ENCODE measurements around the gene KIF5B. TPM values are rescaled to one million over a fixed set of nuclear protein-coding genes. Genes with fewer than 3 reads are reported as not detected.
"Not testable (repeated sequence)": the region's sequence is repeated elsewhere in the genome, so short reads cannot be mapped to it uniquely, and the experiment has no call there.

KIF5B gene
- polyA plus RNA-seq, 1 experiment, result 84.0 TPM

DNA sequence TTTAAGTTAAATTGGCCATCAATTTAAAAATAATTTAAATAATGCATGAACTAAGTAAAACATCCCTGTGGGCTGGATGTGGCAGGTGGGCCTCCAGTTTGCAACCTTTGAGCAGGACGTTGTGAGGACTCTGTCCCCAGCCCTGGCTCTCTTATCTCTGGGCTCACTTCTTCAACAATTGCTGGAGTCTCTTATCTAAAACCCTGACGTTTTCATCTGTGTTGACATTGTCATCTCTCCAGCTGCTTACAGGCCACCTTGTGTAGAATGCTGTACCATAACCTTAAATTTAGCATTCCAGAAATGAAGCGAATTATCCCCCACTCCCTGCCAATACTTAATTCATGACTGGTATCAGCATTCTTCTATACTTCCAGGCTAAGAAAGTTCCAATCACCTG is 3.2 kb upstream of the KIF5B start:
- TF ChIP-seq, protein P1, sequence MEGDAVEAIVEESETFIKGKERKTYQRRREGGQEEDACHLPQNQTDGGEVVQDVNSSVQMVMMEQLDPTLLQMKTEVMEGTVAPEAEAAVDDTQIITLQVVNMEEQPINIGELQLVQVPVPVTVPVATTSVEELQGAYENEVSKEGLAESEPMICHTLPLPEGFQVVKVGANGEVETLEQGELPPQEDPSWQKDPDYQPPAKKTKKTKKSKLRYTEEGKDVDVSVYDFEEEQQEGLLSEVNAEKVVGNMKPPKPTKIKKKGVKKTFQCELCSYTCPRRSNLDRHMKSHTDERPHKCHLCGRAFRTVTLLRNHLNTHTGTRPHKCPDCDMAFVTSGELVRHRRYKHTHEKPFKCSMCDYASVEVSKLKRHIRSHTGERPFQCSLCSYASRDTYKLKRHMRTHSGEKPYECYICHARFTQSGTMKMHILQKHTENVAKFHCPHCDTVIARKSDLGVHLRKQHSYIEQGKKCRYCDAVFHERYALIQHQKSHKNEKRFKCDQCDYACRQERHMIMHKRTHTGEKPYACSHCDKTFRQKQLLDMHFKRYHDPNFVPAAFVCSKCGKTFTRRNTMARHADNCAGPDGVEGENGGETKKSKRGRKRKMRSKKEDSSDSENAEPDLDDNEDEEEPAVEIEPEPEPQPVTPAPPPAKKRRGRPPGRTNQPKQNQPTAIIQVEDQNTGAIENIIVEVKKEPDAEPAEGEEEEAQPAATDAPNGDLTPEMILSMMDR (IDR thresholded peaks at IDR 0.05; ENCODE audit: low read depth, low read length), result no peak
- ChIA-PET POLR2A (no interaction called here), CTCF (no interaction called here)
- Histone ChIP-seq H3K27me3 (ENCODE audit: control insufficient read depth, insufficient read depth, low read length) (no peaks in the 10 kb centered on the region), H3K9me3 (ENCODE audit: control insufficient read depth, insufficient read depth, low read length) (peaks cover 5% of the 10 kb centered on the region; the same call in 1 of the 2 replicates), H3K27ac (ENCODE audit: low read depth, low read length) (no peak overlapping the region), H3K4me3 (ENCODE audit: low read depth, low read length) (no peak overlapping the region)
- DNase-seq (ENCODE audit: low read depth, low spot score), result no peak

DNA sequence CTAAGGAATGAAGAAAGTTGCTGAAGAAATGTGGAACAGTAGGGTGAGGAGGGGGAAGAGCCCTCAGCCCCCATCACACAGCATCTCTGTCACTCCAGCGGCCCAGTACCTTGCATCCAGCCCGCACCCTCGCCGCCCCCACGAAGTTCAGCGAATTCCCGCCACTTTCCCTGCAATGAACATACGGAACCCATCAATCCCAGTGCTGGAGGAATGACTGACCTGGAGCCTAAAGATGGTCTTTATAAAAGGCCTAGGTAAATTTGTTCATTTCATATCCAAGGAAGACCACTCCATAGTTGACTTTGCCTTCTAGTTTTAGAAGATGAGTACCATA is 779 bp upstream of the KIF5B start:
- peak overlapping the region; percentile 83 for H3K4me3 ChIP-seq (ENCODE audit: low read depth, low read length)
- TF ChIP-seq, protein P1 (IDR thresholded peaks at IDR 0.05; ENCODE audit: low read depth, low read length), result no peak
- ChIA-PET CTCF (interaction anchor here (0.7 to 1.1 kb wide), 2 partner anchors 42 to 134 kb away, joined by 3 to 4 read pairs; no protein-coding TSS in a partner anchor), POLR2A (no interaction called here)
- H3K27ac ChIP-seq (ENCODE audit: low read depth, low read length), result no peak overlapping the region
- no peaks in the 10 kb centered on the region for H3K27me3 ChIP-seq (ENCODE audit: control insufficient read depth, insufficient read depth, low read length)
- DNase-seq (ENCODE audit: low read depth, low spot score), result no peak
- peaks cover 5% of the 10 kb centered on the region; the same call in 1 of the 2 replicates for H3K9me3 ChIP-seq (ENCODE audit: control insufficient read depth, insufficient read depth, low read length)

DNA sequence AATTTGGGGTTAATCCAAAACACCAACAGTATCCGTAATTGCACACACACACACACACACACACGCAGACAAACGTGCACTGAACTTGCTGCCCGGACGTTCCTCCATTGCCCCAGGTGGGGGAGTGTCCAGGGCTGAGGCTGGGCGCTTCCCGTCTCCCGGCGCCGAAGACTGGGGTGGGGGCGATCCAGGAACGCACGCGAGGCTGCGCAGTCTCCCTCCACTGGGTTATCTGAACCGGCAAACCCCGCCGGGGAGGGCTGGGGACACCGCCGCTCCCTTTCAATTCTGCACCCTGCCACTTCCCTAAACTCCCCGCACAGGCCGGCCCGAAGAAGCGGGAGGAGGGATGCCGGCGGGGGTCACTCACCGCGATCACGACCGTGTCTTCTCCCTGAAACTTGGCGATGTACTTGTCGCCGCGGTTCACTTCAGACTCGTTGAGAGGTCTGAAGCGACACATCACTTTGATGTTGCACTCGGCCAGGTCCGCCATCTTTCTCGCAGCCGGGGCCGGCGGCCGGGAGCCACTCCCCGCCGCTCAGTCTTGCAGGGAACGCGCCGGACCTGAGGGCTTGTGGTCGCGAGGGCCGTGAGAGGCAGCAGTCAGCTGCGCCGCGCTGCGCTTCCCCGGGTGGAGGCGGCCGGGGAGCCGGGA is 618 bp downstream of the KIF5B start:
- ChIA-PET POLR2A (interaction anchor here (0.7 kb wide), 1 partner anchor 925 kb away, joined by 7 read pairs; no protein-coding TSS in a partner anchor), CTCF (no interaction called here)
- TF ChIP-seq, protein P1 (IDR thresholded peaks at IDR 0.05; ENCODE audit: low read depth, low read length), result 0 out of 2 replicates have a peak, but pooled peaks have one; percentile 6
- no peaks in the 10 kb centered on the region for H3K27me3 ChIP-seq (ENCODE audit: control insufficient read depth, insufficient read depth, low read length)
- peak overlapping the region; percentile 83 for H3K4me3 ChIP-seq (ENCODE audit: low read depth, low read length)
- H3K27ac ChIP-seq (ENCODE audit: low read depth, low read length), result peak overlapping the region; percentile 68
- DNase-seq (ENCODE audit: low read depth, low spot score), result no peak
- H3K9me3 ChIP-seq (ENCODE audit: control insufficient read depth, insufficient read depth, low read length), result peaks cover 5% of the 10 kb centered on the region; the same call in 1 of the 2 replicates

DNA sequence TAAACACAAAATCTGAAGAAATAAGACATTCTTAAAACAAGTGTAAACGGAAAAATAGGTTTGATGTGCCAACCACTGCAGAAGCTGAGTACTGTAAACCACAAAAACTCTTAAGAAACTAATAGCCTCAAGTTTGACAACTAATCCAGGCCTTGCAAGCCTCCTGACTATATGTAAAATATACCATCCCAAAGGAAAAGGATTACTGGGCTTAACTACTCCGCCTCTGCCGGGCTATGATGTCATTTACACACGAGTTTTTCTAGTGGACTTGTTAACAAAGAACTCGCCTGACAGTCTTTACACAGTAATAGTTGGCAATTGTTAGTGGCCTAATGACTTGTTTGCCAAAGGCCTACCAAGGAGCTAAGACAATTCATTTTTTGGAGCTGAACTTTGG is 2.1 kb downstream of the KIF5B start:
- Histone ChIP-seq H3K27me3 (ENCODE audit: control insufficient read depth, insufficient read depth, low read length) (no peaks in the 10 kb centered on the region), H3K9me3 (ENCODE audit: control insufficient read depth, insufficient read depth, low read length) (peaks cover 5% of the 10 kb centered on the region; the same call in 1 of the 2 replicates), H3K4me3 (ENCODE audit: low read depth, low read length) (peak overlapping the region; percentile 83), H3K27ac (ENCODE audit: low read depth, low read length) (peak overlapping the region; percentile 49)
- DNase-seq (ENCODE audit: low read depth, low spot score), result peak; percentile 44
- TF ChIP-seq, protein P1 (IDR thresholded peaks at IDR 0.05; ENCODE audit: low read depth, low read length), result no peak
- POLR2A ChIA-PET, result no interaction called here
- CTCF ChIA-PET, result interaction anchor here (0.5 kb wide), 1 partner anchor 924 kb away, joined by 3 read pairs; no protein-coding TSS in a partner anchor

DNA sequence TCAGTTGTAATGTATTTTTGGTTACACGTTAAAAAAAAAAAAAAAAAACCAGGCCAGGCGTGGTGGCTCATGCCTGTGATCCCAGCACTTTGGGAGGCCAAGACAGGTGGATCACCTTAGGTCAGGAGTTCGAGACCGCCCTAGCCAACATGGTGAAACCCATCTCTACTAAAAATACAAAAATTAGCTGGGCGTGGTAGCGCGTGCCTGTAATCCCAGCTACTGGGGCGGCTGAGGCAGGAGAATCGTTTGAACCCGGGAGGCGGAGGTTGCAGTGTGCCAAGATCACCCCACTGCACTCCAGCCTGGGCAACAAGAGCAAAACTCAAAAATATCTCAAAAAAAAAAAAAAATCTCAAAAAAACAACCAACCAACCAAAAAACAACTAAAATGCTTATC is 2.8 kb downstream of the KIF5B start:
- peak overlapping the region; percentile 83 for H3K4me3 ChIP-seq (ENCODE audit: low read depth, low read length)
- H3K9me3 ChIP-seq (ENCODE audit: control insufficient read depth, insufficient read depth, low read length); H3K27me3 ChIP-seq (ENCODE audit: control insufficient read depth, insufficient read depth, low read length); POLR2A ChIA-PET; CTCF ChIA-PET; H3K27ac ChIP-seq (ENCODE audit: low read depth, low read length); DNase-seq (ENCODE audit: low read depth, low spot score): not testable (repeated sequence)
